Transverse colon (tissue), 4 donors: ENCODE results near the gene PPP1R1B. TPM values are rescaled to one million over a fixed set of nuclear protein-coding genes. Genes with fewer than 3 reads are reported as not detected.
A peak's percentile ranks its signal among the peaks of the same experiment; 100 is the strongest.

Experiments
- DNase-seq: peaks from one replicate; pipeline ENCODE4 v3.0.0-alpha.2; 2019
- H3K27ac ChIP-seq, 4 donors: fragments of 200-600 bp; sonication (generic); 2 replicates each; pipeline ENCODE4 v1.5.1; 2016 to 2018; ENCODE audit warnings: inconsistent platforms in 4 of 4
- H3K27me3 ChIP-seq: fragments of 200-600 bp; sonication (generic); 2 replicates; pipeline ENCODE4 v1.5.1; 2017; ENCODE audit warnings: inconsistent platforms
- H3K36me3 ChIP-seq, 4 donors: fragments of 200-600 bp; sonication (generic); 2 replicates each; pipeline ENCODE4 v1.5.1; 2017 to 2019; ENCODE audit warnings: inconsistent platforms in 4 of 4
- H3K4me1 ChIP-seq, 4 donors: fragments of 200-600 bp; sonication (generic); 2 replicates each; pipeline ENCODE4 v1.5.1; 2017 to 2020; ENCODE audit warnings: inconsistent platforms in 4 of 4
- H3K4me3 ChIP-seq, 4 donors: fragments of 200-600 bp; sonication (generic); 1 replicate in 1 of 4; 2 replicates in 3 of 4; pipeline versions ENCODE4 v1.5.1 to v1.6.1; 2017 to 2019; ENCODE audit warnings: inconsistent platforms in 4 of 4
- H3K9me3 ChIP-seq, 2 donors: fragments of 200-600 bp; sonication (generic); 2 replicates each; pipeline ENCODE4 v1.5.1; 2017 to 2019; ENCODE audit warnings: inconsistent platforms in 2 of 2
- EP300 ChIP-seq: sonication (generic); formaldehyde crosslinking; IDR thresholded peaks from one replicate; pipeline ENCODE4 v1.6.1; 2017; ENCODE audit warnings: antibody characterized with exemption, low read depth
- POLR2A ChIP-seq: fragments of 450-650 bp; IDR thresholded peaks from one replicate; pipeline ENCODE4 v1.6.1; 2016; ENCODE audit warnings: antibody characterized with exemption, mild to moderate bottlenecking, moderate library complexity
- POLR2AphosphoS5 ChIP-seq, 3 donors: sonication (generic); formaldehyde crosslinking; IDR thresholded peaks; one replicate each; pipeline ENCODE4 v1.6.1; 2016; ENCODE audit warnings: antibody characterized with exemption in 3 of 3
- WGBS, 2 donors: methylation state at CpG; one replicate each; pipeline ENCODE4 v1.1.5; 2018; ENCODE audit warnings: low coverage in 1 of 2; 5-methylcytosine and 5-hydroxymethylcytosine counted together
- in situ Hi-C, 4 donors: fragments of 200-750 bp; cut with MboI; loops; one replicate each; pipeline versions ENCODE4 v1.15.0 to v1.15.1; 2017; ENCODE audit warnings: low sequenced_read_pairs in 3 of 4, low pct_ligation_motif_present in 1 of 4, low pct_unique_long_range_greater_than_20kb in 1 of 4
- intact Hi-C: fragments of 100-400 bp; cut with DNase I; formaldehyde crosslinking; loops from one replicate; pipeline ENCODE4 v1.15.1; 2023; ENCODE audit warnings: low total_unique reads
- total RNA-seq, 4 donors: library from RNA; depleted of rRNA; stranded (reverse); fragments of >200 nt; gene quantifications; one replicate each; pipeline ENCODE4 v1.1.0, GENCODE V29; 2016
- TF ChIP-seq, protein P1 (sequence below), 5 experiments: fragments of 200-600 bp in 3 of 5; fragments of 450-650 bp in 2 of 5; sonication (generic) in 3 of 5; IDR thresholded peaks; 1 replicate in 2 of 5; 2 replicates in 3 of 5; pipeline ENCODE4 v1.5.1; 2016 to 2017; ENCODE audit warnings: antibody characterized with exemption in 5 of 5, inconsistent platforms in 3 of 5, mild to moderate bottlenecking in 2 of 5, moderate library complexity in 1 of 5

Gene PPP1R1B
- total RNA-seq, 4 donors from 2014 or later = 125 to 509 (median 223) TPM

DNA sequence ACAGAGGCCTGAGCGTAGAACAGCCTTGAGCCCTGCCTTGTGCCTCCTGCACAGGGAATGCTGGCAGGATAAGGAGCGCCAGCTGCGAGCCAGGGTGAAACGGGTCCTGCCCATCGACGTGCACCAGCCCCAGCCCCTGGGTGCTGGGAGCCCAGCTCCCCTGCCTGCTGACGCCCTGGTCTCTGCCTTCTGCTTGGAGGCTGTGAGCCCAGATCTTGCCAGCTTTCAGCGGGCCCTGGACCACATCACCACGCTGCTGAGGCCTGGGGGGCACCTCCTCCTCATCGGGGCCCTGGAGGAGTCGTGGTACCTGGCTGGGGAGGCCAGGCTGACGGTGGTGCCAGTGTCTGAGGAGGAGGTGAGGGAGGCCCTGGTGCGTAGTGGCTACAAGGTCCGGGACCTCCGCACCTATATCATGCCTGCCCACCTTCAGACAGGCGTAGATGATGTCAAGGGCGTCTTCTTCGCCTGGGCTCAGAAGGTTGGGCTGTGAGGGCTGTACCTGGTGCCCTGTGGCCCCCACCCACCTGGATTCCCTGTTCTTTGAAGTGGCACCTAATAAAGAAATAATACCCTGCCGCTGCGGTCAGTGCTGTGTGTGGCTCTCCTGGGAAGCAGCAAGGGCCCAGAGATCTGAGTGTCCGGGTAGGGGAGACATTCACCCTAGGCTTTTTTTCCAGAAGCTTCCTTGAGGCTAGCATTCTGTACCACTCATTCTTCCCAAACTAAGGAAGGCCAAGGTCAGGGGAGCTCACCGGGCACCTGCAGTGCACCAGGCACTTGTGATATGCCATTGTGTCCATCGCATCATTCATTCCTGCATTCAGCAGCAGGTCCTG, 43.4 kb downstream of the PPP1R1B start:
- H3K4me1 ChIP-seq = peaks cover 16 to 41% (median 38%) of the 10 kb centered on the region in 4 donors
- intact Hi-C loops = no loop called here
- H3K4me3 ChIP-seq = no peak overlapping the region
- no peak for DNase-seq
- TF ChIP-seq POLR2AphosphoS5 (IDR thresholded peaks at IDR 0.05) (no peak), POLR2A (no peak), EP300 (no peak)
- TF ChIP-seq, protein P1, sequence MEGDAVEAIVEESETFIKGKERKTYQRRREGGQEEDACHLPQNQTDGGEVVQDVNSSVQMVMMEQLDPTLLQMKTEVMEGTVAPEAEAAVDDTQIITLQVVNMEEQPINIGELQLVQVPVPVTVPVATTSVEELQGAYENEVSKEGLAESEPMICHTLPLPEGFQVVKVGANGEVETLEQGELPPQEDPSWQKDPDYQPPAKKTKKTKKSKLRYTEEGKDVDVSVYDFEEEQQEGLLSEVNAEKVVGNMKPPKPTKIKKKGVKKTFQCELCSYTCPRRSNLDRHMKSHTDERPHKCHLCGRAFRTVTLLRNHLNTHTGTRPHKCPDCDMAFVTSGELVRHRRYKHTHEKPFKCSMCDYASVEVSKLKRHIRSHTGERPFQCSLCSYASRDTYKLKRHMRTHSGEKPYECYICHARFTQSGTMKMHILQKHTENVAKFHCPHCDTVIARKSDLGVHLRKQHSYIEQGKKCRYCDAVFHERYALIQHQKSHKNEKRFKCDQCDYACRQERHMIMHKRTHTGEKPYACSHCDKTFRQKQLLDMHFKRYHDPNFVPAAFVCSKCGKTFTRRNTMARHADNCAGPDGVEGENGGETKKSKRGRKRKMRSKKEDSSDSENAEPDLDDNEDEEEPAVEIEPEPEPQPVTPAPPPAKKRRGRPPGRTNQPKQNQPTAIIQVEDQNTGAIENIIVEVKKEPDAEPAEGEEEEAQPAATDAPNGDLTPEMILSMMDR (IDR thresholded peaks at IDR 0.05) = no peak
- in situ Hi-C loops = no loop called here
- H3K36me3 ChIP-seq = no peaks in the 10 kb centered on the region
- H3K27me3 ChIP-seq = peaks cover 58% of the 10 kb centered on the region
- H3K27ac ChIP-seq = no peak overlapping the region
- 83% methylated on average over 23 of the region's 23 CpGs; no CpG with 5 or more reads in 1 of the 2 donors for whole genome bisulfite sequencing, 2 donors
- H3K9me3 ChIP-seq = no peaks in the 10 kb centered on the region

DNA sequence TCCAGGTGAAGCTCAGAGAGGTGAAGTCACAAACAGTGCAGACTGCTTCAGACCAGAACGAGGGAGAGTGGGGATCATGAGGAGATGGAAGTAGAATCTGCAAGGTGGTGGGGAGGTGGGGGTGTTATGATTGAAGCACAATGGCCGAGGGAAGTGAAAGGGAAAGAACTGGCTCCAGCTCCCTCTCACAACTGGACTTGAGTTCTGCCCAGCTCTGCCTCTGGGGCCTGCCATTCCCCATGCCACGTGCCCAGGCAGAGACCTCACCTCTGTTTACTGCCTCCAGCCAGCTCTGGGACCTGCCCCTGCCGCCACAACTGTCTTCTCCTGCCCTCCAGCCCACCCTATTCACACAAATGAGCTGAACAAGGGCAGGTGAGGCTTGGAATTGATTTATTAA, 44.0 kb downstream of the PPP1R1B start:
- in situ Hi-C loops = no loop called here
- Histone ChIP-seq H3K36me3 (no peaks in the 10 kb centered on the region), H3K4me1 (peaks cover 21 to 47% (median 44%) of the 10 kb centered on the region in 4 donors), H3K27me3 (peaks cover 56% of the 10 kb centered on the region), H3K4me3 (no peak overlapping the region), H3K9me3 (no peaks in the 10 kb centered on the region), H3K27ac (no peak overlapping the region)
- WGBS, 2 donors = 65% methylated on average over 4 of the region's 4 CpGs; no CpG with 5 or more reads in 1 of the 2 donors
- intact Hi-C loops = no loop called here
- TF ChIP-seq POLR2A (no peak), POLR2AphosphoS5 (IDR thresholded peaks at IDR 0.05) (no peak), EP300 (no peak)
- TF ChIP-seq, protein P1 (IDR thresholded peaks at IDR 0.05) = no peak
- DNase-seq = no peak

DNA sequence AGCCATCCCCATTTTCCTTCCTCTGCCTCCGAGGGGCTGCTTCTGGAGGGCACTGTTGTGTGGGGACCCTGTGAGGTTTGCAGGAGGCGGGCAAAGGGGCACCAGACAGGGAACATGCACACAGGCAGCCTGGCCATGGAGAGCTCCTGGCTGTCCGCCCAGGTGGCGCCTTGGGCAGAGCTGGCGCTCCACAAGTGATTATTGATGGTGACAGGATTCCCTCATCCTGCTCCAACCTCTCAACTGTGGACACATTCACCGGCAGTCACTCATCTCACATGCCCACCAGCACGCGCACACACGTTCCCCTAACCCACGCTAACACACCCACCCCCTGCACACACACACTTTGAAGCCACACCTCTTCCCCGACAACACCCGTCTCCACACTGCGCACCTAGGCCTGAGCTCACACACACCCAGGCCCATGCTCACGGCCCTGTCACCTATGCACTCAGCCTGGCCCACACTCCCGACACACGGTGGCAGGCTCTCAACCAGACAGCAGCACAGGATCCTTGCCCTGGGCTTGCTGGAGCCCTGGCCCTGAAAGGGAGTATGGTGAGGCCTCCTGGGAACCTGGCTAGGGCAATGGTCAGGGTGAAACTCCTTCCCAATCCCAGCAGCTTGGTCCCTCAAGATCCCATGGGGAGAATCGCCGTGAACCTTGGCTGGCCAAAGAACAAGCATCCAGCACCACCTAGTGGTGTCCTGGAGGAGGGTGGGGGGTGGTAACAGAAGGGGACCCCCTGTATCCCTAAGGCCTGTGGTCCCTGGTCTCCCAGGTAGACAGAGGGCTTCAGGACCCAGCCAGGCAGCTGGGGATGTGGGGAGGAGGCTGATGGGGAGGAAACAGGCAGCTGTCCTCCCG, 45.1 kb downstream of the PPP1R1B start:
- in situ Hi-C loops = no loop called here
- no peaks in the 10 kb centered on the region for H3K36me3 ChIP-seq
- no peaks in the 10 kb centered on the region for H3K9me3 ChIP-seq
- peak; percentile 67 for DNase-seq
- H3K27ac ChIP-seq = peak overlapping the region; percentile 18 to 67 (median 44)
- H3K4me1 ChIP-seq = peaks cover 24 to 56% (median 52%) of the 10 kb centered on the region in 4 donors
- TF ChIP-seq POLR2AphosphoS5 (IDR thresholded peaks at IDR 0.05) = peak in 2 of 3 donors; percentile 43 to 48
- TF ChIP-seq, protein P1 (IDR thresholded peaks at IDR 0.05) = peak; percentile 45 to 88 (median 57)
- TF ChIP-seq EP300 = no peak
- TF ChIP-seq POLR2A = peak; percentile 54
- intact Hi-C loops = no loop called here
- whole genome bisulfite sequencing, 2 donors = 13 to 43% methylated on average over 3 to 18 of the region's 19 CpGs
- H3K27me3 ChIP-seq = peaks cover 45% of the 10 kb centered on the region
- H3K4me3 ChIP-seq = no peak overlapping the region
